Testis (tissue), 2 donors: ENCODE measurements around the gene ITPKC.

Experiments
- POLR2A ChIP-seq: fragments of 450-650 bp; IDR thresholded peaks from one replicate; pipeline ENCODE4 v1.6.1; 2017; ENCODE audit warnings: antibody characterized with exemption, mild to moderate bottlenecking, moderate library complexity
- TF ChIP-seq, protein P1 (sequence below), 3 experiments: fragments of 450-650 bp in 2 of 3; fragments of 200-600 bp in 1 of 3; sonication (generic) in 1 of 3; IDR thresholded peaks; one replicate each; pipeline ENCODE4 v1.5.1; 2016 to 2019; ENCODE audit warnings: antibody characterized with exemption in 3 of 3, mild to moderate bottlenecking in 2 of 3, moderate library complexity in 1 of 3

DNA sequence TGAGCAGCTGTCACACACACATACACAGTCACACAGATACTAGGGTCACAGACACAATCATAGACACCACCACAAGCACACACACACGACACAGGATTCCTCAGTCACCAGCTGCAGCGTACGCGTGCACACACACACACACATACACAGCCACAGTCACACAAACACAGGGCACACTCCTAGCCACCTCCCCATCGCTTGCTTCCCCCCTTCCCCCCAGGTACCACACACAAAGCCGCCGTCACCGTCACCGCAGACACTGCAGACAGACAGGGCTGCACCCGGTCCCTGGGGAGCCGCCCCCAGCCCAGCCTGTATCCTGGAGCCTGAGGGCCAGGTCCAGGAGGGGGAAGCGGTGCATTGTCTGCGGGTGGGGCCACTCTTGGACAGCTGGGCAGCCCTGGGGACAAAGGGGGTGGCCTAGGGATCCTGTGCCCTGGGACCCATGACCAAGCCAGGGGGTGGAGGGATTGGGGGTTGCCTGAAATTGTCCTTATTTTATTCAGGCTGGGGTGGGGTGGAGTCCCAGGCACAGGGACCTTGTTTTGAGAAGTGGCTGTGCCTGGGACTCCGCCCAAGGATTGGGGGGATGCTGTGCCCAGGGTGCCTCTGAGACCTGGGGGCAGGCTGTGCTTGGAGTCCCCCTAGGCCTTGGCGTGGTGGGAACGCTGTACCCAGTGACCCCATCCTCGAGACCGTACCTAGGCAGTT is 27.4 kb upstream of the ITPKC start:
- TF ChIP-seq, protein P1, sequence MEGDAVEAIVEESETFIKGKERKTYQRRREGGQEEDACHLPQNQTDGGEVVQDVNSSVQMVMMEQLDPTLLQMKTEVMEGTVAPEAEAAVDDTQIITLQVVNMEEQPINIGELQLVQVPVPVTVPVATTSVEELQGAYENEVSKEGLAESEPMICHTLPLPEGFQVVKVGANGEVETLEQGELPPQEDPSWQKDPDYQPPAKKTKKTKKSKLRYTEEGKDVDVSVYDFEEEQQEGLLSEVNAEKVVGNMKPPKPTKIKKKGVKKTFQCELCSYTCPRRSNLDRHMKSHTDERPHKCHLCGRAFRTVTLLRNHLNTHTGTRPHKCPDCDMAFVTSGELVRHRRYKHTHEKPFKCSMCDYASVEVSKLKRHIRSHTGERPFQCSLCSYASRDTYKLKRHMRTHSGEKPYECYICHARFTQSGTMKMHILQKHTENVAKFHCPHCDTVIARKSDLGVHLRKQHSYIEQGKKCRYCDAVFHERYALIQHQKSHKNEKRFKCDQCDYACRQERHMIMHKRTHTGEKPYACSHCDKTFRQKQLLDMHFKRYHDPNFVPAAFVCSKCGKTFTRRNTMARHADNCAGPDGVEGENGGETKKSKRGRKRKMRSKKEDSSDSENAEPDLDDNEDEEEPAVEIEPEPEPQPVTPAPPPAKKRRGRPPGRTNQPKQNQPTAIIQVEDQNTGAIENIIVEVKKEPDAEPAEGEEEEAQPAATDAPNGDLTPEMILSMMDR (IDR thresholded peaks at IDR 0.05) = no peak
- no peak for TF ChIP-seq POLR2A
